Measurements from ENCODE around the gene HOXA3.

Gene HOXA3

DNA sequence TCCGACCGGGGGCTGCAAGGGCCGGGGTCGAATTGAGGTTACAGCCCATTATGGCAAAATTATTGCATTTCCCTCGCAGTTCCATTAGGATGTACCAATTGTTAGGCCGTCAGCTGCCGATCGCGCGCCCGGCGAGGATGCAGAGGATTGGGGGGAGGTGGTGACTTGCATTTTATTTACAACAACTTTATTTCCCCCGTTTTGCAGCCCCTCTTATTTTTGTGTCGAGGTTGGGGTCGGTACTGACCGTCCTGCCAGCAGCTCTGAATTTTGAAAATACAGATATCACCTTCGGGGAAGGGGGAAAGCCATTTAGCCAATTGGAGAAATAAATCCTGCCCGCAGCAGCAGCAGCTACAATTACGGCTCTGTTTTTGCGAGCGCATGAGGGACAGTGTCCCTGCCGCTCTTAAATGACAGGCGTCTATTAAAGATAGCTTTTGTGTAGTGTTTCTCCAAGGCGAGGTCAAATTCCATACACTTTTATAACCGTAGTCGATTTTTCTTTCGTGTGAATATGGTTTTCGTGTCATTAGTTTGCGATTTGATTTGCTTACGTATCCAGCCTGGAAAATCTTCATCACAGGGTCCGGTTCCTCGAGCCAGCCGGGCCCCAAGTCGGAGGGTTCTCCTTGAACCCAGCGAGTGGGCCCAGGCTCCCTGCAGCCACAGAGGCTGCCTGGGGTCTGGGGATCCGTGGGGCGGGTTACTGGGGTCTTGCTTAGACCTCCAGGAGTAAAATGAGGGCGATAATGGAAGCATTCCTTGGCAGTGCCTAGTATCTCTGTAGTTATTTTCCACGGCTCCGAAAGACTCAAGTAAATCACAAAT, 8.2 kb downstream of the HOXA3 start:
- DNase-seq (ENCODE audit: low spot score), result no peak

DNA sequence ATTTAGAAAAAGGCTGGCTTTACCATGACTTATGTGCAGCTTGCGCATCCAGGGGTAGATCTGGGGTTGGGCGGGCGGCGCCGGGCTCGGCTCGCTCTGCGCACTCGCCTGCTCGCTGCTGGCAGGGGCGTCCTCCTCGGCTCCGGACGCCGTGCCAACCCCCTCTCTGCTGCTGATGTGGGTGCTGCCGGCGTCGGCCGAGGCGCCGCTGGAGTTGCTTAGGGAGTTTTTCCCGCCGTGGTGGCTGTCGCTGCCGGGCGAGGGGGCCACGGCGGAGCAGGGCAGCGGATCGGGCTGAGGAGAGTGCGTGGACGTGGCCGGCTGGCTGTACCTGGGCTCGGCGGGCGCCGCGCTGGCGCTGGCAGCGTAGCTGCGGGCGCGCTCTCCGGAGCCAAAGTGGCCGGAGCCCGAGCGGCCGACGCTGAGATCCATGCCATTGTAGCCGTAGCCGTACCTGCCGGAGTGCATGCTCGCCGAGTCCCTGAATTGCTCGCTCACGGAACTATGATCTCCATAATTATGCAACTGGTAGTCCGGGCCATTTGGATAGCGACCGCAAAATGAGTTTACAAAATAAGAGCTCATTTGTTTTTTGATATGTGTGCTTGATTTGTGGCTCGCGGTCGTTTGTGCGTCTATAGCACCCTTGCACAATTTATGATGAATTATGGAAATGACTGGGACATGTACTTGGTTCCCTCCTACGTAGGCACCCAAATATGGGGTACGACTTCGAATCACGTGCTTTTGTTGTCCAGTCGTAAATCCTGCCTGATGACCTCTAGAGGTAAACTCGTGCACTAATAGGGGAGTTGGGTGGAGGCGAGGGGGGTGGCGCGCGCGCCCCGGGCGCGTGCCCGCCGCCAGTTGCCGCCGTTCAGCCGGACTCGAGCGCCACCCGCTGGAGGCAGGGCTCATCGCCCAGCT, 9.1 kb downstream of the HOXA3 start, which contains the start of gene HOXA5:
TSS of gene HOXA5 (minus strand) at position 659 of the 927 bp plus-strand sequence. CDS start at position 585, 74 bp downstream.
- DNase-seq (ENCODE audit: low spot score), result peak; percentile 97

DNA sequence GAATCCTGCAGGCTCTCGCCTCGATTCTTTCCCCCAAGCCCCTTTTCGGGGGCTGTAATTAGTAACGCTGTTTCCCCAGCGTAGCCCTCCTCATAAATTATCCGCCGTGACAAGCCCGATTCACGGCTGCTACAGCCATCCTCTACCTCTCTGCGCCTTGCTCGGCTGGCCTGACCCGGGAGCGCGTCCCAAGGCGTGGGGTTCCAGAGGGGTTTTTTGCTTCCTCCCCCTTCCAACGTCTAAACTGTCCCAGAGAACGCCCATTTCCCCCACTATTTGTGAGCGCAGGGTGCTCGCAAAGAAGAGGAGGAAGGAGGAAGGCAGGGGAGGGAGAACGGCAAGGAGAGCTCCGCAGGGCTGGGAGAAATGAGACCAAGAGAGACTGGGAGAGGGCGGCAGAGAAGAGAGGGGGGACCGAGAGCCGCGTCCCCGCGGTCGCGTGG, 9.8 kb downstream of the HOXA3 start:
- DNase-seq (ENCODE audit: low spot score), result no peak

DNA sequence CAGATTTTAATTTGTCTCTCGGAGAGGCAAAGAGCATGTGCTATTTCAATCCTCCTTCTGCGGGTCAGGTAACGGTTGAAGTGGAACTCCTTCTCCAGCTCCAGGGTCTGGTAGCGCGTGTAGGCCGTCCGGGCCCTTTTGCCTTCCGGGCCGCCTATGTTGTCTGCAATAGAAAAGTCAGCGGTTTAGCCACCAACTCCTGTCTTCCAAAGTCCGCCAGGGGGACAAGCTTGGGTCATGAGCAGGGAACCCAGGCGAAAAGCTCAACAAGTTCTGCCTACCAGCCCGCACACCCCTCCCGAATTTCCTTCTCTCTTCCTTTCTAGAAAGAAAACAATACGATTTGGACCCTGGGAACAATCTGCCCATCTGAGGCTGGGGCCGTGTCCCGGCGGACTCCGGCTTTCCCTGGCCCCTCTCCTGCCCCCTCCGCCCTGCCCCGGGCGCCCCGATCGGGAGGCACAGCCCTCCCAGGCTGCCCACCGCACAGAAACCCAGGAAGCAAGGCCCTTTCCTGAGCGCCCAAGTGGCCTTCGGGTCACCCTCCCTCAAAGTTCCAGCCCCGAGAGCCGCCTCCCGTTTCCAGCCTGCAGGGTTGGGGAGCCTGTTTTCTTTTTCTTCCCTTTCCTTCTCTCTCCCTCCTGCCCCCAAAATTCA, 10.3 kb downstream of the HOXA3 start:
- peak; percentile 67 for DNase-seq (ENCODE audit: low spot score)

DNA sequence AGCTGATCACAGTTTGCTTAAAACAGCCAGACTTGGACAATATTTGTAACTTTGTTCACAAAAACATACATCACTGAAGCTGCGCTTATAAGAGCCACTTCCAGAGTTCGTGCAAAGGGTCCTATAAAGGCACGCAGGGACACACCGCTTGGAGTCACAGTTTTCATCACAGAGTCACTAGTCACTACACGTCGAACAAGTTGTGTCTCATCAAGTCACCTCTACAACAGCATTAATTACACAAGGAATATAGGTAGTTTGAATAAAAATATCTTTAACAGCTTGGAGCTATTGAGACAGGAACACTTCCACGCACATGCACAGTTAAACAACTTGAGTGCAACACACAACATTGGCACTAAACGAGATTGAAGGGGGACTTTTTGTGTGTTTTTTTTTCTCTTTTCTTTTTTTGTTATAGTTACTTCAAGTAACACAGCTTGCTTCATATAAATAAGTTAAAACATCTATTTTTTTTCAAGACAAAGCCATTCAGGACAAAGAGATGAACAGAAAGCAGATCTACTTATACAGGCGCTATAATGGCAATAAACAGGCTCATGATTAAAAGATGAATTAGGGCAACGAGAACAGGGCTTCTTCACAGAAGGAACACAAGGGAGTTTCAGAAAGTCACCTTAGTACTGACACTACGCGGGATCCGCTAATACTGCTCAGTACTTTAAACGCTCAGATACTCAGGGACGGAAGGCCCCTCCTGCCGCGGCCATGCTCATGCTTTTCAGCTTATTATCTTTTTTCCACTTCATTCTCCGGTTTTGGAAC, 11.1 kb downstream of the HOXA3 start:
- no peak for DNase-seq (ENCODE audit: low spot score)

DNA sequence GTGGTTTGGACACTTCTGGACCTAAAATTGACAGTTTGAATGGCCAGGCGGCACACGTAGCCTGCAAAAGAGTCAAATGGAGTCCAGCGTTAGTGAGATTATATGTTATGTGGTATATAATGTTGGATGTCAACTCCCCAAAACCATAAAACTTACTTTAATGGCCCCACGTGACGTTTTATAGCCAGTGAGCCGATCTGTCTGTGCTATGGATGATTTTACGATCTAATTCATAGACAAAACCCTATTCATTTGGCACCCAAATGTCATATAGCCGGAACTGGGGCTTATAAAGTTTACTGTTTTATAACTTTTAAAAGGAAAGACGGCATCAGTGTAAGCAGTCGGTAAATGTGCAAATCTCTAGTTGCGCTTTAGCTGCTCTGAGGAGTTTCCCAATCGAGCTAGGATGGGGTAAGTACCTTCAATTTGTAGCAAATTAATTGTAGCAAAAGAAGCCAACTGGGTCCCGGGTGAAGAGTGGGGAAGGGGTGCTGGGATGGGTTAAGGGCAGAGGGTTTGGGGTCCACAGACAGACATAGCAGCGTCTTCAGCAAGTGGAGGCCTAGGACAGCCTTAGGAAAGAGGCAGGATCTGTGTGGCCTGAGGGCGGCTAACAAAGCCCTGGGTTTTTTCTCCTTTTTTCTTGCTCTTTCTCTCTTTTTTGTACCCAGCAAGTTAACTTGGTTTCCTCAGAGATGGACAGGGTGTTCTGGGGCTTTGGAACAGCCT, 12.1 kb downstream of the HOXA3 start:
- no peak for DNase-seq (ENCODE audit: low spot score)

DNA sequence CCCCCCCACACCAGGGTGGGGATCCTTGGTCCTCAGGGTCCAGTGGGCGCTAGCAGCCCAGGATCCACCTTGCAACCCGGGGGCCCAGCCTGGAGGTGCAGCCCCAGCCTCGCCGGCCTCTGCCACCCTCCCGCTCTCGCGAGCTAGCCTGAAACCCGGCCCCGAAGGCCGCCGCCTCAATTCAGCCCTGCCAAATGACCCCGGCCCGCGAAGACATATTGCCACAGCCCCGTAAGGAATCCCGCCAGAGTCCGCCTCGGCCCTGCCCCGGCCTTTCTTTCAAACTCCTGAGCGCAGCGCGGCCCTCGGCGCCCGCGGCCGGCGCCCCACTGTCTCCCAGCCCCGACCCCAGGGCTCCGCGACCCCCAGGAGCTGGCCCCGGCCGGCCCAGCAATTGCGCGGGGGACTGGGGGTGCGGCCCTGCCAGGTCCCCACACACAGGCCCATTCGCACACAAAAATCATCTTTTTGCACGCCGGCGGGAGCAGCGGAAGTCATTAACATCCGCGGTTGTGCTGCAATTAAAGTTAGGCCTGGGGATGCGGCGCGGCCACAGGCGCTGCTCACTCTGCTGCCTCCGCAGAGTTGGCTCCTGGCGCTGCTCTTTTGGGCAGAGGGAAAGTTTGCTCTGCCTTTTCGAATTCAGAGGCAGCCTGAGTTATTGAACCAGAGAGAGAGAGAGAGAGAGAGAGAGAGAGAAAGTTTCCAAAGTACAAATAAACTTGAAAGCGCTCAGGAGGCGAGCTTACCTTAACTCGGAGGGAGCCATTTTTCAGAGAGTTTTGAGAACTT, 12.9 kb downstream of the HOXA3 start:
- no peak for DNase-seq (ENCODE audit: low spot score)

DNA sequence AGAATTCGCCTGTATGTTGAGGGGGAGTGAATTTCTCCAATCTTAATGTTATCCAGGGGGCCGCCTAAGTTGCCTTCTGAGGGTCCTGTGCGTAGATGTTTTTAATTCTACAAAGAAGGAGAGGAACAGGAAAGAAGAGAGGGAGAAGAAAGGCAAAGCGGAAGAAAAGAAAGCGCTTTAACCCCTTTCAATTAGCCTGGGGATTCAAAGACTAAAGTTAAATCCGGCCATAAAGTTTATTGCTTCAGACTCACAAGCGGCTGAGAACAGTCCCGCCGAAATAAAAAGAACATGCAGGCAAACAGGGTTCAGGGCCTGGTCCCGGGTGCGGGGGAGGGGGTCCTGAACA, 13.4 kb downstream of the HOXA3 start:
- no peak for DNase-seq (ENCODE audit: low spot score)

DNA sequence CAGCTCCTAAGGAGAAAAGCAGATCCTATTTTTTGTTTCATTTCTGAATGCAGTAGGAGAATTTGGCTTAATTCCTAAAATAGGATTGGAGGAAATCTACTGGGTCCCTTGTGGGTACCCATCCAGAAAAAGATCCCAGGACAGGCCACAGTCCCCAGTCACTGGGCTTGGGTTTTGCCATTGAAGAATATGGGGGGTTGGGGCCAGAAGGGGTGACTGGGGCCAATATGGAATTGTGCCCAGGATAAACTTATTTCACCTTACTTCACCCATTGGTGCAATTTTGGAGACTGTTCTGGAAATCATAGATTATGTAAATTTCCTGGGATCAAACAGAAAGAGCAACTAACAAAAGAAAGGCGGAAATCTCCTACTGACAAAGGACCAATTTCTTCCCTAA, 13.9 kb downstream of the HOXA3 start:
- DNase-seq (ENCODE audit: low spot score), result no peak

DNA sequence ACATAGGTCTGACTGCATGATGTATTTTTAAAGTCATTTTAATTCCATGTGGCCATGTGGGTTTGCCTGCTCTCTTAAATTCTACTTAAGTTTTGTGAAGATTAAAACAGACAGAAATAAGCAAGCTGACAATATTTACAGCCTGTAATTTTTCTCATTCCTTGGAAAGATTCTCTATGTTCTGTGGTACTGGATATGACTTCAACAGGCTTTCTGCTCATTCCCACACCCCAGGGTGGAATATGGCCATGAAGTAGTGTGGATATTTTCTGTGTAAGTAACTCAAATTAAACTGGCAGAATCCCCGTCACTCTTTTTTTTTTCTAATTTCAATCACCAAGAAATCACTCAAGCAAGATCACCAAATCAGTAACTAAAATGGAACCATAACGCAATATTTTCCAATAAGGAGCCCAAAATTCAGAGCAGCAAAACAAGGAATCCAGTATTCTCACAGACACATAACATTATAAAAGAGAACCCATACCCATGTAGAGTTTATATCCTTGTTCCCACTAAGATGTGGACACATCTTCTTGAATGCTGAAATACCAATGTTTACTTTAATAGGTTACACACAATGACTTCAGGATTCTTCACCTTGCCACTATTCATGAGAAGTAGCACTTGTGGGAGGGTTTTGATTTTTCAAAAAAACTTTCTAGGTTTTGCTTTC, 14.6 kb downstream of the HOXA3 start:
- peak; percentile 68 for DNase-seq (ENCODE audit: low spot score)

DNA sequence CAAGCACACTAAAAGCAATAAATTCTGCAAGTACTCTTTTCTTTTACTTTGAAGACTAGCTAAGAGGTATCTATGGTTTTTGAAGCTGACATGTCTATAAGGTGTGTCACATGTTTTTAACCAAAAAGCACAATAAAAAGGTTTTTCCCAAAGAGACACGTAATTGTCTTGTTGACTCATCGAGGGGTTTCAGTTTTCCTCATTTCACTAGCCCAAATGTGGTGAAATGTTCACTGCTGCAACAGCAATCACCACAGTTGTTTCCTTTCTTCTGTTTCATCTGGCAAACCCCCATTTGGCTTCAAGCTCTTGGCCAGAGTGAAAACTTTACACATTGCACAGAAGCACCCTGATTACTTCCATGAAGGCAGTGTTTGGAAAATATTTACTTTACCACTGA, 18.0 kb downstream of the HOXA3 start:
- peak; percentile 78 for DNase-seq (ENCODE audit: low spot score)

DNA sequence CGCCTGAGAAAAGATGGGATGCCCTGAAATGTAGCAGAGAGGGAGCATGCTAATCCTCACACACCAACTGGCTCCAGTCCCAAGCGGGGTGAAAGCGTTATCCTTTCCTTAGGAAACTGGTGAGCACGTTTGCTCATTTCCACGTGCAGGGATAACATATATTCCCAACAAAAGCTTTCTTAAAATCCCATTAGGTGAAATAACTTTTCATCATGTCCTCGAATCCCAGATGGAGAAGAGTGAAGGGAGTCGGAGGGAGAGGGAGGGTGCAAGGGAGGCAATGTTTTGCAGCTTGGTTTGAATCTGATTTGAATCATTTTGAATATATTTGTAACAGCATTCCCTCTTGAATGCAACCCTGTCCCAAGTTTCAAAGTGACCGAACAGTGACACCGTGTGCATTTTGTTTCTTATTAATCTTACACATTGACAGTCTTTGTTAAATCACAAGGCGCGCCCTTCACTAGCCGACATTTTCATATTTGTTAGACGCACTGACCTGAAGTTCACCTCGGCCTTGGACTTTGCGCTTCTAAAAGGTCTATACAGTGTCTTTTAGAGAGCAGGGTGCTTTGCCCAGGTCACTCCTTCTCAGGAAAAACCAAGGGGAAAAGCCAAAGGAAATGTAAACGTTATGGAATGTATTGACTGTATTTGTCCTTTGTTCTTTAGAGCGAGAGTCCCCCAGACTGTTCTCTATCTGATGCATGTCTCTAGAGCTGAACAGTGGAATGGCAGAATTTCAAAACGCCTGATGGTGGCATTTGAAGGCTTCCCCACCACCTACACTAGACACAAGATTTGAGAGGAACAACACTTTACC, 18.8 kb downstream of the HOXA3 start:
- DNase-seq (ENCODE audit: low spot score), result no peak

DNA sequence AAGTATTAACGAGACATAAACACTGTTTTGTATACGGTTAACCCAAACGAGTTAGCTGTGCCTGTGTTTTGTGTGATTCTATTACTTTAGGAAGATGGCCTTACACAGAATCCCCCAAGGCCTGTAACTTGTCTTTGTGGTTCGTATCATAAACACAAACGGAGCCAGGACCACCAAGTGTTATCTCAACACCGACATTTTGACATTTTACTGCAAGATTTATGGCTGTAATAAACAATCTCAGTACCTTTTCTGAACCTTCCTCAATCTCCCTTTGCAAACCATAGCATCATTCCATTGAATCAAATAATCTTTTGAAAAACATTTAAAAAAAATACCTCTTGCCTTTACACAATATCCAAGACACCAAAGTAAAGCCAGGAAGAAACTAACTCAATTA, 19.4 kb downstream of the HOXA3 start:
- DNase-seq (ENCODE audit: low spot score), result no peak

DNA sequence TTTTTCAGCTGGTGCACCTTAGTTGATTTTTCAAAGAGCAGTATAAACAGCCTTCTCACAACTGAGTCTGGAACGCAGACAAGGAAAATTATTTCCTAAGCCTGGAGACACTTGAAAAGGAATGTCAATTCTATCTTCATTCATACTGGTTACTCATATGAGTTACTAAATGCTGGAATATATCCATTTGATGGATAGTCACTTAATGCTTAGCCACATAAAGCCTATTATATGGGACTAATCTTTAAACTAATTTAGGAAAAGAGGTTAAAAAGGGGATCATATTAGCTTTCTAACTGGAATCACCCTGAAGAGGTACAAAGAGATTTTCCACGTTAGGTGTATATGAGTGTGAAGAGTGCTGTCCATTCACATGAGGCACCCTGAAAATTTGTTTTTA, 20.2 kb downstream of the HOXA3 start:
- DNase-seq (ENCODE audit: low spot score), result no peak

DNA sequence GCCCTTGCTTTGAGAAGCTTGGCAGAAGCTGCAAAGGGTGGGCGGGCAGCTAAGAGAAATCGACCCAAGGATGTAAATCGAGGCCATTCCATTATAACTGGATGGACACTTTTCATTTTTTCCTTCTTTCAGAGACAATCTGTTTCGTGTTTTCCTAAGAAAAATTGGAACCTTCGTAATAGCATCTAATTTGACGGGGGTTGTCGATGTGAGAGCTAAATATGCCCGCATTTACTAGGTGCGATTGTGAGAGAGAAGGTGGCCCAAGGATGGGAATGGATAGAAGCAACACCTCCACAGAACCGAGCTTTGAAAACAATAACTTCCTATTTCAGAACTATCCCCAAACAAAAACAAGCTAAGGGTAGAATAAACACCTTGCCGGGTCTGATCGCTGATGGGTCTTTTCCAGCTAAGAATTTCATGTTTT, 21.0 kb downstream of the HOXA3 start:
- DNase-seq (ENCODE audit: low spot score), result no peak

DNA sequence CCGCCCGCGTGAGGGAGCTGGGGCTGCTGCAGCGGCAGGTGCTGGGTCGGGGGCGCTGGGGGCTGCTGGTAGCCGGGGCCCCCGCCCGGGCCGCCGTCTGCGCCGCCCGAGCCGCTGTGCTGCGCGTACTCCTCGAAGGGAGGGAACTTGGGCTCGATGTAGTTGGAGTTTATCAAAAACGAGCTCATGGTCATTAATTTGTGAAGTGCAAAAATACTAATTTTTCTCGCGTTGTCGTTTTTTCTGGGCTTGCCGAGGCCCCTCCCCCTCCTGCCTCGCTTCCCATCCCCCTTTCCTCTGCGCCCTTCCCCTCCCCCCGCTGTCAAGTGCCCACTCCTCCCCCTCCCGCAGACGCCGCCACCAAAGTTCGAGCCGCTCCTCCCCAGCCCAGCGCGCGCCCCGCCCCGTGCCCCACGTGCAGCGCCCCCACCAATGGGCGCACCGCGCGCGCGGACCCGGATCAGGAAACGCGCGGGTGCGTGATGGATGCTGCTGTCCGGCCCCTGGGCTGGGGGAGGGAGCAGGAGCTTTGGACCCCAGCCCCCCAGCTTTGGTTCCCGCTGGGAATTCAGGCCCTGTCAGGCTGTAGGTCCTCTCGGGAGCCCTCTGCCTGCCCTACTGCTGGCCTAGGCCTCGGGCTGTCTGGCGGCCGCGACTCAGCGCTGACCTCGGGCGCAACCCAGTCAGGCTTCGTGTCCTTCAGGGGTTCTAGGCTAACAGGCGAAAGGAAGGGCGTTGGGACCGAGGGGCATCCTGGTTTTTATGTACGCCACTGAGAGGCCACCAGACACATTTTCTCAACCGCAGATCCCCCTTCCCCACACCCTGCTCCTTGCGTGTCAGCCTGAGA, 21.6 kb downstream of the HOXA3 start, which contains the start of gene HOXA4:
TSS of gene HOXA4 (minus strand) at position 218 of the 850 bp plus-strand sequence. CDS start at position 194, 24 bp downstream.
- DNase-seq (ENCODE audit: low spot score), result peak; percentile 90

DNA sequence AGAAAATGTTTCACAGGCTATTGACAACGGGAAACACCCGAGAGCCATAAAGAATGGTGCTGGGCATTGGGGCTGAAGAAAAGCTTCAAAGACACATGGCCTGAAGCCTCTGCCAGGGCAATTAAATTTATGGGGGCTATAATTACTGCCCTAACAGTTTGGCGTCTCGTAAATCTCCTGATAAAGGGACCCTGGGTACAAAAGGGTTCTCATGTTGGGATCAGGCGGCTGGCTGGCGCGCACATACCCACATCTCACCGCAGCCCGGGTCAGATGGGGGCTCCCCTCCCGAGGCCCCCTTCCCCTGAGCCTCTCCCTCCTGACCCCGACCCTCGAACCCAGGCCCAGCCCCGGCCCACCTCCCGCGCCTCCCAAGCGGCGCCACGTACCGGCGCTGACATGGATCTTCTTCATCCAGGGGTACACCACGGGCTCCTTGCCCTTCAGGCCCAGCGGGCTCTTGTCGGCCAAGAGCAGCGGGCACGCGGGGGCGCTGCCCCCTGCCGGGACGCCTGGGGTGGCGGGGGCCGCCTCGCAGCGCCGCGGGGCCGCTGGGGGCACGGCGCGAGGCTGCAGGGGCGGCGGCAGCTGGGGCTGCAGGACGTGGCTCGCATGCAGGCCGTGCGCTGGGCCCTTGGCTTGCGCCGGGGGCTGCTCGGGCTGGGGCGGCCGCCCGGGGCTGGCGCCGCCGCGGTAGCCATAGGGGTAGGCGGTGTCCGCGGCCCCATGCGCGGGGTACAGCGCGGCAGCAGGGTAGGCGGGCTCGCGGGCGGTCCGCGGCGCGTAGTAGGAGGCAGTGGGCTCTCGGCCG, 22.4 kb downstream of the HOXA3 start:
- DNase-seq (ENCODE audit: low spot score), result peak; percentile 59
